DOHH2 (cell line): ENCODE data around the gene CBL.

Experiments
- EZH2phosphoT487 ChIP-seq: fragments of 200-600 bp; sonication (generic); IDR thresholded peaks from 2 replicates; pipeline ENCODE4 v1.6.1; 2017; ENCODE audit warnings: borderline replicate concordance, mild to moderate bottlenecking, antibody characterized with exemption, low read length, moderate library complexity, mixed read lengths
- TF ChIP-seq, protein P1 (sequence below): fragments of 200-600 bp; sonication (generic); IDR thresholded peaks from one replicate; pipeline ENCODE4 v1.5.1; 2014; ENCODE audit warnings: antibody characterized with exemption, mild to moderate bottlenecking, low read depth, low read length; ENCODE audit not compliant: poor library complexity, severe bottlenecking

DNA sequence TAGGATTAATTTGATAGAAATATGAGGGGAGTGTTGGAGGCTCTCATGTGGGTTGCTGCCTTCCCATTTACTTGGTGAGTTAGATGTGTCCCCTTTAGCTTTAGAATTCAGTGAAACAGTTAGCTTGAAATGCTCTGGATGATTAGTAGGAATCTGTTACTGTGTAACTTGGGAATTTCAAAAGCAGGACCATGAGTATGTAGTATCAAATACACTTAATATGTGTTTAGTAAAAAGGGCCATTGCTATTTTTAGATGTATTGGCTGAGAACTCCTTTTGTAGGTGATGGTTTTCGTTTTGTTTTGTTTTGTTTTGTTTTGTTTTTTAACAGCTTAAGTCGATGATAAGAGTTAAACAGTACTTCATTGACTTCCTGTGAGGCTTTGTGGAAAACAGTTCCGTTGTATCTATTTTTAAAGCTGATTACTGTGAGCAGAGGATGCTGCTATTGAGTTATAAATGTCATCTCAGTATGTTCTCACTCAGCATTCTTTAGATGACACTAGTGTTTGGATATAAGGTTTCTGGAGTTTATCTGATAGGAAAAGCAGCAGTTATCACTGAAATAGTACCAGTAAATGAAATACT is 57.3 kb downstream of the CBL start:
- no peak for TF ChIP-seq EZH2phosphoT487
- TF ChIP-seq, protein P1, sequence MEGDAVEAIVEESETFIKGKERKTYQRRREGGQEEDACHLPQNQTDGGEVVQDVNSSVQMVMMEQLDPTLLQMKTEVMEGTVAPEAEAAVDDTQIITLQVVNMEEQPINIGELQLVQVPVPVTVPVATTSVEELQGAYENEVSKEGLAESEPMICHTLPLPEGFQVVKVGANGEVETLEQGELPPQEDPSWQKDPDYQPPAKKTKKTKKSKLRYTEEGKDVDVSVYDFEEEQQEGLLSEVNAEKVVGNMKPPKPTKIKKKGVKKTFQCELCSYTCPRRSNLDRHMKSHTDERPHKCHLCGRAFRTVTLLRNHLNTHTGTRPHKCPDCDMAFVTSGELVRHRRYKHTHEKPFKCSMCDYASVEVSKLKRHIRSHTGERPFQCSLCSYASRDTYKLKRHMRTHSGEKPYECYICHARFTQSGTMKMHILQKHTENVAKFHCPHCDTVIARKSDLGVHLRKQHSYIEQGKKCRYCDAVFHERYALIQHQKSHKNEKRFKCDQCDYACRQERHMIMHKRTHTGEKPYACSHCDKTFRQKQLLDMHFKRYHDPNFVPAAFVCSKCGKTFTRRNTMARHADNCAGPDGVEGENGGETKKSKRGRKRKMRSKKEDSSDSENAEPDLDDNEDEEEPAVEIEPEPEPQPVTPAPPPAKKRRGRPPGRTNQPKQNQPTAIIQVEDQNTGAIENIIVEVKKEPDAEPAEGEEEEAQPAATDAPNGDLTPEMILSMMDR = no peak
